Activated CD4-positive, alpha-beta T cell treated with anti-CD3 and anti-CD28 coated beads, Interleukin-2, amount 10 ng/mL, durations not matched to agents 24 days and 14 days (primary cell): ENCODE data around the gene TPSB2. TPM values are rescaled to one million over a fixed set of nuclear protein-coding genes. Genes with fewer than 3 reads are reported as not detected.

Source experiments
- DNase-seq: peaks from one replicate; pipeline ENCODE4 v3.0.0; 2022
- H3K27ac Mint-ChIP-seq: one replicate; pipeline ENCODE4 v1.8.0; 2022; ENCODE audit warnings: mild to moderate bottlenecking, mixed read lengths
- H3K27me3 Mint-ChIP-seq: one replicate; pipeline ENCODE4 v1.8.0; 2022; ENCODE audit warnings: mixed read lengths
- H3K36me3 Mint-ChIP-seq: one replicate; pipeline ENCODE4 v1.8.0; 2022; ENCODE audit warnings: low read depth, mild to moderate bottlenecking, mixed read lengths
- H3K4me1 Mint-ChIP-seq: one replicate; pipeline ENCODE4 v1.8.0; 2021; ENCODE audit warnings: mixed read lengths
- H3K4me3 Mint-ChIP-seq: one replicate; pipeline ENCODE4 v1.8.0; 2022; ENCODE audit warnings: mild to moderate bottlenecking, moderate library complexity, mixed read lengths
- H3K9me3 Mint-ChIP-seq: one replicate; pipeline ENCODE4 v1.8.0; 2021; ENCODE audit warnings: mixed read lengths
- intact Hi-C: fragments of 100-400 bp; cut with micrococcal nuclease; formaldehyde crosslinking; loops from one replicate; pipeline ENCODE4 v1.15.1; 2023
- total RNA-seq: library from RNA; stranded (reverse); gene quantifications from 2 replicates; pipeline ENCODE4 v1.2.3, GENCODE V29; 2022

The TPSB2 gene
- total RNA-seq, 1 donor from 2014 or later: not detected

DNA sequence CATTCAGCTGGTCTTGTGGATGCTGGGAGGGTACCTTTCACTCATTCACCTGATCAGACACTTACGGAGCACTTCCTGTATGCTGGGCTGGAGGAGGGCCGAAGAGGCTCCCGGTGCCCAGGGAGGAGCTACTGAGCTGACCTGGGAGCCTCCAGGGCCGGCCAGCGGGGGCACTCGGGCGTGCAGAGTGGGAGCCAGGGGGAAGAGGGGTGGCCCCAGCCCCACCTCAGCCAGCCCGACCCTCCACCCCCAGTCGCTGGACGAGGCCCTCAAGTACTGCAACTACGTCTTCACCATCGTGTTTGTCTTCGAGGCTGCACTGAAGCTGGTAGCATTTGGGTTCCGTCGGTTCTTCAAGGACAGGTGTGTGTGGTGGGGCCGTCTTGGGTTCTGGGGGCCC, 15.3 kb downstream of the TPSB2 start:
- Mint-ChIP-seq H3K9me3 (no peaks in the 10 kb centered on the region), H3K4me1 (no peaks in the 10 kb centered on the region), H3K27ac (no peak overlapping the region), H3K4me3 (no peak overlapping the region), H3K36me3 (no peaks in the 10 kb centered on the region), H3K27me3 (no peaks in the 10 kb centered on the region)
- intact Hi-C loops: no loop called here
- DNase-seq: no peak

DNA sequence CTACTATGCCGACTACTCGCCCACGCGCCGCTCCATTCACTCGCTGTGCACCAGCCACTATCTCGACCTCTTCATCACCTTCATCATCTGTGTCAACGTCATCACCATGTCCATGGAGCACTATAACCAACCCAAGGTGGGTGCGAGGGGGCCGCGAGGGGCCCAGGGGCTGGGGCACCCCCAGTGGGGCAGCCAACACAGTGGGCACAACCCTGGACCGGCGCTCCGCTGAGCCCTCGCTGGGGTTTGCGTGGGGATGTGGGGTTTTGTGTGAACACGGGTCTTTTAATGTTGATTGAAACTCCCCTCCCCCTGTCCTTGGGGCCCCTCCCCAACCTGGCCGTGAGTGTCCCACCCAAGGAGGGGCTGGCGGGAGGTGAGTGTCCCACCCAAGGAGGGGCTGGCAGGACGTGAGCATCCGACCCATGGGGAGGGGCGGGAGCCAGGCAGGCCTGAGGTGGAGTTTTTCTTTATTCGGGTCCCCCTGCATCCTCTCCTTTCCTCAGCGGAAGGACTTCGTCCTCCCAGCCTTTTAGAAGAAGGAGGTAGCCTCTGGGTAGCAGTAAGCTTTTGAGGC, 16.1 kb downstream of the TPSB2 start:
- intact Hi-C loops: no loop called here
- H3K27ac Mint-ChIP-seq: no peak overlapping the region
- no peaks in the 10 kb centered on the region for H3K9me3 Mint-ChIP-seq
- DNase-seq: no peak
- H3K27me3 Mint-ChIP-seq: no peaks in the 10 kb centered on the region
- H3K36me3 Mint-ChIP-seq: no peaks in the 10 kb centered on the region
- no peak overlapping the region for H3K4me3 Mint-ChIP-seq
- H3K4me1 Mint-ChIP-seq: no peaks in the 10 kb centered on the region

DNA sequence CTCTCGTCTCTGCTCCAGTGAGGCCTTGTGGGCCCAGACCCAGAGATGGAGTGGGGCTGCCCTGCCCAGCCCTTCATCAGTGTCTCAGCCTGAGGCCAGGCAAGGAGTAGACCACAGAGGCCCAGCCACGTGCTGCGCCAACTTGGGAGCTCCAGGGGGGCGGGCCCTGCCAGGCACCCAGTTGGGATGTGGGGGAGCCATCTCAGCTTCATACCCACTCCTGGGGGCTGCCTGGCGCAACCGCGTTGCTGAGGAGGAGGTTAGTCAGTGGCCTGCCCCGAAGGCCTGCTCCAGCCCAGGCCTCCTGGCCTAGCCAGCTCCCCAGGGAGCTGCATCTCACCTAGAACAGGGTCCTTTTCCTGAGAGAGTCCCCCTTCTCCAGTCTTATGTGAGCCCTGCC, 16.8 kb downstream of the TPSB2 start:
- Mint-ChIP-seq H3K4me3 (no peak overlapping the region), H3K4me1 (no peaks in the 10 kb centered on the region), H3K36me3 (no peaks in the 10 kb centered on the region), H3K27me3 (no peaks in the 10 kb centered on the region), H3K9me3 (no peaks in the 10 kb centered on the region), H3K27ac (no peak overlapping the region)
- intact Hi-C loops: no loop called here
- no peak for DNase-seq

DNA sequence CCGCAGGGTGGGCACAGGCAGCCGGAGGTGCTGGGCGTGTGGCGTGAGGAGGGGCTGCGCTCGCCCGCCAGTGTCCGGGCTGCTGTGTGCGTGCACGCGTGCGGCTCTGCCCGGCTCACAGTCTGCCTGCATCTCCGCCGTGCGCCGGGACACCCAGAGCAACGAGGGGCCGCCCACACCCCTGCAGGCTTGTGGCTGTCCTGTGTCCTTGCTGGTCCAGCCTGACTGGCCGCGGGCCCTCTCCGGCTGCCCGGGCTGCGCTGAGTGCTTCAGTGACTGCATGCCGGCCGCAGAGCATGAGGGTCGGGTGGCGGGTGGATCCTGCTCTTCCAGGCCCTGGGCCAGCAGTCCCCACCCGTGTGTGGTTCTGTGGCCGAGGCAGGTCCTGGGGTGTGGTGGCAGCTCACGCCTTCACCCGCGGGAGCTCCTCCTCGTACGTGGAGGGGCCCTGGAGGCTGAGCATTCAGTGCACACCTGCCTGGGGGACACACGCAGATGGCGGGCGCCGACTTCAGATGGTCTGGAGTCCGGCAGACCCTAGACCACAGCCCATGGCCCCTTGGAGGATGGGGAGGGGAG, 17.3 kb downstream of the TPSB2 start:
- intact Hi-C loops: no loop called here
- H3K9me3 Mint-ChIP-seq: no peaks in the 10 kb centered on the region
- H3K4me3 Mint-ChIP-seq: no peak overlapping the region
- H3K27me3 Mint-ChIP-seq: no peaks in the 10 kb centered on the region
- no peaks in the 10 kb centered on the region for H3K36me3 Mint-ChIP-seq
- H3K4me1 Mint-ChIP-seq: no peaks in the 10 kb centered on the region
- DNase-seq: no peak
- no peak overlapping the region for H3K27ac Mint-ChIP-seq

DNA sequence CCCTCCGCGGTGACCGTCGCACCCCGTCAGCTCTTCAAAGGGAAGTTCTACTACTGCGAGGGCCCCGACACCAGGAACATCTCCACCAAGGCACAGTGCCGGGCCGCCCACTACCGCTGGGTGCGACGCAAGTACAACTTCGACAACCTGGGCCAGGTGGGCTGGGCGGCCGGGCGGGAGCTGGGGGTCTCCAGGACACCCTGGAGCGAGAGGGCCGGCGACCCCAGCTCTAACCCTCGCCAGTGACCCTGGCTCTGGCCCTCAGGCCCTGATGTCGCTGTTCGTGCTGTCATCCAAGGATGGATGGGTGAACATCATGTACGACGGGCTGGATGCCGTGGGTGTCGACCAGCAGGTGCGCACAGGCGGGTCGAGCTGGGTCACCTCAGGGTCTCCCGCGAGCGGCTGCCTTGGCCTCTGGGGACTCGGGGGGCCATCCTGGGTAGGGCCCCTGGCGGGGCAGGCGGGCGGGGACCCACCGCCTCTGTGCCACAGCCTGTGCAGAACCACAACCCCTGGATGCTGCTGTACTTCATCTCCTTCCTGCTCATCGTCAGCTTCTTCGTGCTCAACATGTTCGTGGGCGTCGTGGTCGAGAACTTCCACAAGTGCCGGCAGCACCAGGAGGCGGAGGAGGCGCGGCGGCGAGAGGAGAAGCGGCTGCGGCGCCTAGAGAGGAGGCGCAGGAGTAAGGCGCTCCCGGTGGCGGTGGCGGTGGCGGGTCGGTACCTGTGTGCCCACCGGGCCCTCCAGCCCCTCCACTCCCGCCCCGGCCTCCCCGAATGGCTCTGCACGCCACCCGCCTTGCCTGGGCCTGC, 18.3 kb downstream of the TPSB2 start:
- H3K27ac Mint-ChIP-seq: no peak overlapping the region
- no peaks in the 10 kb centered on the region for H3K36me3 Mint-ChIP-seq
- no peak for DNase-seq
- H3K4me3 Mint-ChIP-seq: no peak overlapping the region
- intact Hi-C loops: no loop called here
- H3K9me3 Mint-ChIP-seq: no peaks in the 10 kb centered on the region
- no peaks in the 10 kb centered on the region for H3K4me1 Mint-ChIP-seq
- no peaks in the 10 kb centered on the region for H3K27me3 Mint-ChIP-seq

DNA sequence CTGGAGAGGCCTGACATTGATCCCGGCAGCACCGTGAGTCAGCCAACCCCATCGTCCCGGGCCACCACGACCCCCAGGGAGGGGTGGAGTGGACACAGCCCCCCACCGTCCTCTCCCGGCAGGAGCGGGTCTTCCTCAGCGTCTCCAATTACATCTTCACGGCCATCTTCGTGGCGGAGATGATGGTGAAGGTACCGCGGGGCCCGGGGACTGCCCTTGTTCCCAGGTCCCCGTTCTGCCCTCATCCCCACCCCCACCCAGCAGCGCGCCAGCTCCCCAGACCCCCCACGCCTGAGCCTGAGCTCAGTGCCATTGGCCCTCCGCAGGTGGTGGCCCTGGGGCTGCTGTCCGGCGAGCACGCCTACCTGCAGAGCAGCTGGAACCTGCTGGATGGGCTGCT, 19.5 kb downstream of the TPSB2 start:
- H3K4me1 Mint-ChIP-seq: no peaks in the 10 kb centered on the region
- H3K36me3 Mint-ChIP-seq: no peaks in the 10 kb centered on the region
- no peak overlapping the region for H3K27ac Mint-ChIP-seq
- H3K9me3 Mint-ChIP-seq: no peaks in the 10 kb centered on the region
- H3K4me3 Mint-ChIP-seq: no peak overlapping the region
- H3K27me3 Mint-ChIP-seq: no peaks in the 10 kb centered on the region
- intact Hi-C loops: no loop called here
- DNase-seq: no peak

DNA sequence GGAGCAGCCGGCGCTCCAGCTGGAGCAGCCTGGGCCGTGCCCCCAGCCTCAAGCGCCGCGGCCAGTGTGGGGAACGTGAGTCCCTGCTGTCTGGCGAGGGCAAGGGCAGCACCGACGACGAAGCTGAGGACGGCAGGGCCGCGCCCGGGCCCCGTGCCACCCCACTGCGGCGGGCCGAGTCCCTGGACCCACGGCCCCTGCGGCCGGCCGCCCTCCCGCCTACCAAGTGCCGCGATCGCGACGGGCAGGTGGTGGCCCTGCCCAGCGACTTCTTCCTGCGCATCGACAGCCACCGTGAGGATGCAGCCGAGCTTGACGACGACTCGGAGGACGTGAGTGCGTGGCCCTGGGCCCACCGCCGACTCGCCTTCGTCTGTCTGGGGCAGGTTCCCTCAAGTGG, 20.9 kb downstream of the TPSB2 start:
- Mint-ChIP-seq H3K4me3 (no peak overlapping the region), H3K4me1 (no peaks in the 10 kb centered on the region), H3K27ac (no peak overlapping the region), H3K27me3 (no peaks in the 10 kb centered on the region), H3K9me3 (no peaks in the 10 kb centered on the region), H3K36me3 (no peaks in the 10 kb centered on the region)
- intact Hi-C loops: no loop called here
- DNase-seq: no peak

DNA sequence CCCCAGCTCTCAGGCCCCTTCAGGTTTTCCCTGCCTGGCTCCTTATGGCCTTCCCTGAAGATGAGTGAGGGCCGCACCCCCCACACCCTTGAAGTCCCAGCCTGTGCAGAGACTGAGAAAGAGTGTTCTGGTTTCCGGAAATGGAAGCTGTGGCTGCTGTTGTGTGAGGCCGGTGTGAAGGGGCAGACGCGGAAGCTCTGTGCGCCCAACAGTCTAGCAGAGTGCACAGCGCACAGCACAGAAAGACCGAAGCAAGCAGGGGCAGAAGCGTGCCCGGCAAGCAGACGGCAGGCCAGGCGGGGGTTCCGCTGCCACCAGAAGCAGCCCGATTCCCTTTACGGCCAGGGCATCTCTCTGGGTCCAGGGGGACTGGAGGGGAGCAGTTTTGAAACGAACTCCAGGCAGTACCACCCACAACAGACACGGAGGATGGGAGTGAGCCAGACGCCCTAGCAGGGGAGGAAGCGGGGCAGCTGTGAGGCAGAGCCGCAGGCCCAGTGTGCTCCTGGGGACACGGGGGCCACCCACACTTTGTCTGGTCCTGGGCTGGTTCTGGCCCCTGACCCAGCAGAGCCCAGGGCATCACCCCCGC, 21.6 kb downstream of the TPSB2 start:
- no peak for DNase-seq
- Mint-ChIP-seq H3K27ac (peak overlapping the region; percentile 11), H3K27me3 (no peaks in the 10 kb centered on the region), H3K4me3 (no peak overlapping the region), H3K36me3 (no peaks in the 10 kb centered on the region), H3K4me1 (no peaks in the 10 kb centered on the region), H3K9me3 (no peaks in the 10 kb centered on the region)
- intact Hi-C loops: no loop called here

DNA sequence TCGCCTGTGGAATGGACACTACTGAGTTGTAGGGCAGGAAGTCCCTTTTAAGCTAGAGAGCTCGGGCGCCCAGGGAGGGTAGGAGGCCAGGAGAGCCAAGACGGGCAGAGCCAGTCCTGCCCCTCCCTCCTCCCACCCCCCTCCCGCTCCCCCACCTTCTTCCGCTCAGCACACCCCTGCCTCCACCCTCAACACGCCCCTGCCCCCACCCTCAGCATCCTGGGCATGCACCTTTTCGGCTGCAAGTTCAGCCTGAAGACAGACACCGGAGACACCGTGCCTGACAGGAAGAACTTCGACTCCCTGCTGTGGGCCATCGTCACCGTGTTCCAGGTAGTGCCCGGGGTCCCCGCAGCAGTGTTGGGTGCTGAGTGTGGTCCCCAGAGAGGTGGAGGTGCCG, 23.2 kb downstream of the TPSB2 start:
- DNase-seq: no peak
- Mint-ChIP-seq H3K9me3 (no peaks in the 10 kb centered on the region), H3K4me3 (no peak overlapping the region), H3K4me1 (no peaks in the 10 kb centered on the region), H3K27me3 (no peaks in the 10 kb centered on the region), H3K36me3 (no peaks in the 10 kb centered on the region), H3K27ac (no peak overlapping the region)
- intact Hi-C loops: no loop called here

DNA sequence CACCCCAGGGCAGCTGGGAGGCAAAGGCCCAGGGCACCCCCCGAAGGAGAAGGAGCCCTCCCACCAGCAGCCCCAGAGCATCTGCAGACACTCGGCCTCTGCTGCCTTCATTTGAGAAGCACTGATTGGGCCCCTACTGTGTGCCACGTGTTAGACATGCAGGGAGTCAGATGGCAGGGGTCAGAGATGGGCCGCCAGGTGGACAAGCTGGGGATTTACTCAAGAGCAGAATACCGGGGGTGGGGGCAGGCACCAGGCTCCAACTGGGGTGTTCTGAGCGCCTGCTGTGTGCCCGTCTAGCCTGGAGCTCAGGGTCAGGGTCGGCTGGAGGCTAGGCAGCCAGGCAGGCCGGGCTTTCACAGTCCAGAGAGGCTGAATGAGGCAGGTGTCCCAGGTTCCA, 23.7 kb downstream of the TPSB2 start:
- Mint-ChIP-seq H3K27me3 (no peaks in the 10 kb centered on the region), H3K4me1 (no peaks in the 10 kb centered on the region), H3K9me3 (no peaks in the 10 kb centered on the region), H3K4me3 (no peak overlapping the region), H3K36me3 (no peaks in the 10 kb centered on the region), H3K27ac (no peak overlapping the region)
- no peak for DNase-seq
- intact Hi-C loops: no loop called here

DNA sequence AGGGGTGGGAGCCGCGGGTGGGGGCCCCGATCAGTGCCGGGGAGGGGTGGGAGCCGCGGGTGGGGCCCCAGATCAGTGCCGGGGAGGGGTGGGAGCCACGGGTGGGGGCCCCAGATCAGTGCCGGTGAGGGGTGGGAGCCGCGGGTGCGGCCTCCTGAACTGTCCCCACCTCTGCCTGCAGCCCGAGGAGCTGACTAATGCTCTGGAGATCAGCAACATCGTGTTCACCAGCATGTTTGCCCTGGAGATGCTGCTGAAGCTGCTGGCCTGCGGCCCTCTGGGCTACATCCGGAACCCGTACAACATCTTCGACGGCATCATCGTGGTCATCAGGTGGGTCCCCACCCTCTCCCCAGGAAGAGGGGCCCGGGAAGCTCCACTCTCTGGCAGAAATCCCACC, 25.1 kb downstream of the TPSB2 start:
- H3K27me3 Mint-ChIP-seq: no peaks in the 10 kb centered on the region
- intact Hi-C loops: no loop called here
- no peak overlapping the region for H3K27ac Mint-ChIP-seq
- H3K36me3 Mint-ChIP-seq: no peaks in the 10 kb centered on the region
- H3K4me3 Mint-ChIP-seq: no peak overlapping the region
- H3K9me3 Mint-ChIP-seq: no peaks in the 10 kb centered on the region
- H3K4me1 Mint-ChIP-seq: no peaks in the 10 kb centered on the region
- DNase-seq: no peak

DNA sequence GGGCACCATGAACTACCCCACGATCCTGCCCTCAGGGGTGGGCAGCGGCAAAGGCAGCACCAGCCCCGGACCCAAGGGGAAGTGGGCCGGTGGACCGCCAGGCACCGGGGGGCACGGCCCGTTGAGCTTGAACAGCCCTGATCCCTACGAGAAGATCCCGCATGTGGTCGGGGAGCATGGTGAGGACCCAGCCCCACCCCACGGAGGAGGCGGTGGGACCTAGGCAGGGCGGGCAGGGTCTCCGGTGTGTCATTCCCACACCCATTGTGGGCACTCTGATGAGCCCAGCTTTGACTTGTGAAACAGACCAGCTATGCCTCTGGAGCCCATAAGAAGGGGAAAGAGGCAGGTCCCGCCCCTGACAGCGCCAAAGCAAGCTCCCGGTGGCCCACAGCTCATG, 27.7 kb downstream of the TPSB2 start:
- H3K4me1 Mint-ChIP-seq: no peaks in the 10 kb centered on the region

DNA sequence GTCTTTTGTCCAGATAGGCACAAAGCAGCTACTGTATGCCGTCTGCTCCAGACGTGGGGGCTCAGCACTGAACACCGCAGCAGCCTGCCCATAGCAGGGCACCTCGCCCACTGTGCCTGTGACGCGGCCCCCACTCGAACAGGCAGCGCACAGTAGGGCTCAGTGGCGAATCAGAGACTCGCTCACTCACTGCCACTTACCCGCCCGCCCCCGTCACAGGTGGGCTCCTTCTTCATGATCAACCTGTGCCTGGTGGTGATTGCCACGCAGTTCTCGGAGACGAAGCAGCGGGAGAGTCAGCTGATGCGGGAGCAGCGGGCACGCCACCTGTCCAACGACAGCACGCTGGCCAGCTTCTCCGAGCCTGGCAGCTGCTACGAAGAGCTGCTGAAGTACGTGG, 28.5 kb downstream of the TPSB2 start:
- Mint-ChIP-seq H3K4me1 (no peaks in the 10 kb centered on the region), H3K27me3 (no peaks in the 10 kb centered on the region), H3K4me3 (no peak overlapping the region), H3K9me3 (no peaks in the 10 kb centered on the region), H3K36me3 (no peaks in the 10 kb centered on the region), H3K27ac (no peak overlapping the region)
- intact Hi-C loops: no loop called here
- no peak for DNase-seq

More for the DNA sequence above, 27.7 kb downstream of the TPSB2 start:
- Mint-ChIP-seq H3K4me3 (no peak overlapping the region), H3K27ac (no peak overlapping the region), H3K27me3 (no peaks in the 10 kb centered on the region), H3K9me3 (no peaks in the 10 kb centered on the region), H3K36me3 (no peaks in the 10 kb centered on the region)
- DNase-seq: no peak
- intact Hi-C loops: no loop called here

DNA sequence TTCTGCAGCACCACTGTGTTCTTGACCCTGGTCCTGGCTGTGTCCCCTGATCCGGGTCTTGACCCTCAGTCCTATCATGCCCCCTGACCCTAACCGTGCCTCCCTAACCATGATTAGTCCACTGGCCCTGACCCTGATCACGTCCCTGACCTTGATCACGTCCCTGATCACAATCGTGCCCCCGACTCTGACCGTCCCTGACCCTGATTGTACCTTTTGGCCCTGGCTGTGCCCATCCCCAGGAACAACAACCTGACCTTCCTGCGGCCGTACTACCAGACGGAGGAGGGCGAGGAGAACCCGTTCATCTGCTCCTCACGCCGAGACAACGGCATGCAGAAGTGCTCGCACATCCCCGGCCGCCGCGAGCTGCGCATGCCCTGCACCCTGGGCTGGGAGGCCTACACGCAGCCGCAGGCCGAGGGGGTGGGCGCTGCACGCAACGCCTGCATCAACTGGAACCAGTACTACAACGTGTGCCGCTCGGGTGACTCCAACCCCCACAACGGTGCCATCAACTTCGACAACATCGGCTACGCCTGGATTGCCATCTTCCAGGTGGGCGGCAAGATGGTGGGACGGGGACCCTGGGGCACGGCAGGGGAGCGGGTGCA, 29.9 kb downstream of the TPSB2 start:
- no peak for DNase-seq
- no peak overlapping the region for H3K4me3 Mint-ChIP-seq
- H3K27ac Mint-ChIP-seq: no peak overlapping the region
- no peaks in the 10 kb centered on the region for H3K4me1 Mint-ChIP-seq
- H3K36me3 Mint-ChIP-seq: no peaks in the 10 kb centered on the region
- intact Hi-C loops: no loop called here
- H3K9me3 Mint-ChIP-seq: no peaks in the 10 kb centered on the region
- H3K27me3 Mint-ChIP-seq: no peaks in the 10 kb centered on the region
